ENCODE data around the gene RALGDS. TPM values are rescaled to one million over a fixed set of nuclear protein-coding genes. Genes with fewer than 3 reads are reported as not detected.
"Not testable (repeated sequence)": the region's sequence is repeated elsewhere in the genome, so short reads cannot be mapped to it uniquely, and the experiment has no call there.

RALGDS gene
- polyA plus RNA-seq, 1 donor, result 56.8 TPM

DNA sequence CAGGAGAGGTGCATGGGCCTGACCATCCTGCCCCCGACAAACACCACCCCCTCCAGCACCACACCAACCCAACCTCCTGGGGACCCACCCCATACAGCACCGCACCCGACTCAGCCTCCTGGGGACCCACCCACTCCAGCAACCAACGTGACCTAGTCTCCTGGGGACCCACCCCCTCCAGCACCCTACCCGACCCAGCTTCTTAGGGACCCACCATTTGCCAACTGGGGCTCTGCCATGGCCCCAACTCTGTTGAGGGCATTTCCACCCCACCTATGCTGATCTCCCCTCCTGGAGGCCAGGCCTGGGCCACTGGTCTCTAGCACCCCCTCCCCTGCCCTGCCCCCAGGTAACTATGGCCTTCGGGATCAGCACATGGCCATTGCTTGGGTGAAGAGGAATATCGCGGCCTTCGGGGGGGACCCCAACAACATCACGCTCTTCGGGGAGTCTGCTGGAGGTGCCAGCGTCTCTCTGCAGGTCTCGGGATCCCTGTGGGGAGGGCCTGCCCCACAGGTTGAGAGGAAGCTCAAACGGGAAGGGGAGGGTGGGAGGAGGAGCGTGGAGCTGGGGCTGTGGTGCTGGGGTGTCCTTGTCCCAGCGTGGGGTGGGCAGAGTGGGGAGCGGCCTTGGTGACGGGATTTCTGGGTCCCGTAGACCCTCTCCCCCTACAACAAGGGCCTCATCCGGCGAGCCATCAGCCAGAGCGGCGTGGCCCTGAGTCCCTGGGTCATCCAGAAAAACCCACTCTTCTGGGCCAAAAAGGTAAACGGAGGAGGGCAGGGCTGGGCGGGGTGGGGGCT, 54.7 kb downstream of the RALGDS start:
- no peak for DNase-seq

DNA sequence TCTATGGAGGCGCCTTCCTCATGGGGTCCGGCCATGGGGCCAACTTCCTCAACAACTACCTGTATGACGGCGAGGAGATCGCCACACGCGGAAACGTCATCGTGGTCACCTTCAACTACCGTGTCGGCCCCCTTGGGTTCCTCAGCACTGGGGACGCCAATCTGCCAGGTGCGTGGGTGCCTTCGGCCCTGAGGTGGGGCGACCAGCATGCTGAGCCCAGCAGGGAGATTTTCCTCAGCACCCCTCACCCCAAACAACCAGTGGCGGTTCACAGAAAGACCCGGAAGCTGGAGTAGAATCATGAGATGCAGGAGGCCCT, 56.0 kb downstream of the RALGDS start:
- DNase-seq, result no peak

DNA sequence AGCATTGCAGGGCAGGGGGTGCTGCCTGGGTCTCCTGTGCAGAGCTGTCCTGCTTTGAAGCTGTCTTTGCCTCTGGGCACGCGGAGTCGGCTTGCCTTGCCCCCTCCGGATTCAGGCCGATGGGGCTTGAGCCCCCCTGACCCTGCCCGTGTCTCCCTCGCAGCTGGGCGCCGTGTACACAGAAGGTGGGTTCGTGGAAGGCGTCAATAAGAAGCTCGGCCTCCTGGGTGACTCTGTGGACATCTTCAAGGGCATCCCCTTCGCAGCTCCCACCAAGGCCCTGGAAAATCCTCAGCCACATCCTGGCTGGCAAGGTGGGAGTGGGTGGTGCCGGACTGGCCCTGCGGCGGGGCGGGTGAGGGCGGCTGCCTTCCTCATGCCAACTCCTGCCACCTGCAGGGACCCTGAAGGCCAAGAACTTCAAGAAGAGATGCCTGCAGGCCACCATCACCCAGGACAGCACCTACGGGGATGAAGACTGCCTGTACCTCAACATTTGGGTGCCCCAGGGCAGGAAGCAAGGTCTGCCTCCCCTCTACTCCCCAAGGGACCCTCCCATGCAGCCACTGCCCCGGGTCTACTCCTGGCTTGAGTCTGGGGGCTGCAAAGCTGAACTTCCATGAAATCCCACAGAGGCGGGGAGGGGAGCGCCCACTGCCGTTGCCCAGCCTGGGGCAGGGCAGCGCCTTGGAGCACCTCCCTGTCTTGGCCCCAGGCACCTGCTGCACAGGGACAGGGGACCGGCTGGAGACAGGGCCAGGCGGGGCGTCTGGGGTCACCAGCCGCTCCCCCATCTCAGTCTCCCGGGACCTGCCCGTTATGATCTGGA, 56.6 kb downstream of the RALGDS start:
- DNase-seq, result no peak

DNA sequence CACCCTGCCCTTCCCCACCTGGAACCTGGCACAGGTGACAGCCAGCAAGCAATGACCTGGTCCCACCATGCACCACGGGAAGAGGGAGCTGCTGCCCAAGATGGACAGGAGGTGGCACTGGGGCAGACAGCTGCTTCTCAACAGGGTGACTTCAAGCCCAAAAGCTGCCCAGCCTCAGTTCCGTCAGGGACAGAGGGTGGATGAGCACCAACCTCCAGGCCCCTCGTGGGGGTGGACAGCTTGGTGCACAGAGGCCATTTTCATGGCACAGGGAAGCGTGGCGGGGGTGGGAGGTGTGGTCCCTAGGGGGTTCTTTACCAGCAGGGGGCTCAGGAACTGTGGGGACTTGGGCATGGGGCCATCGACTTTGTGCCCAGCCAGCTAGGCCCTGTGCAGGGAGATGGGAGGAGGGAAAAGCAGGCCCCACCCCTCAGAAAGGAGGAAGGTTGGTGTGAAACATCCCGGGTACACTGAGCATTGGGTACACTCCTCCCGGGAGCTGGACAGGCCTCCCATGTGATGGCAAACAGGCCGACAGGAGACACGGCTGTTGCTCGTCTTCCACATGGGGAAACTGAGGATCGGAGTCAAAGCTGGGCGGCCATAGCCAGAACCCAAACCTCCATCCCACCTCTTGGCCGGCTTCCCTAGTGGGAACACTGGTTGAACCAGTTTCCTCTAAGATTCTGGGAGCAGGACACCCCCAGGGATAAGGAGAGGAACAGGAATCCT, 57.4 kb downstream of the RALGDS start:
- DNase-seq, result no peak

DNA sequence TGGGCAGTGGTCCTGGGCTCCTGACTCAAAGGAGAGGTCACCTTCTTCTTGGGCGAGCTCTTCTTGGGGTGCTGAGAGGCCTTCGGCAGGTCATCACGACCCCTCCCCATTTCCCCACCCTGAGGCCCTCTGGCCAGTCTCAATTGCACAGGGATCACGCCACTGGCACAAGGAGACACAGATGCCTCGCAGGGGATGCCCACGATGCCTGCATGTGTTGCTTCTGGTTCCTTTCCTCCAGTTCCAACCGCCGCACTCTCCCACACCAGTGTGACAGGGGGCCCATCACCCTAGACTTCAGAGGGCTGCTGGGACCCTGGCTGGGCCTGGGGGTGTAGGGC, 57.9 kb downstream of the RALGDS start:
- DNase-seq, result no peak

DNA sequence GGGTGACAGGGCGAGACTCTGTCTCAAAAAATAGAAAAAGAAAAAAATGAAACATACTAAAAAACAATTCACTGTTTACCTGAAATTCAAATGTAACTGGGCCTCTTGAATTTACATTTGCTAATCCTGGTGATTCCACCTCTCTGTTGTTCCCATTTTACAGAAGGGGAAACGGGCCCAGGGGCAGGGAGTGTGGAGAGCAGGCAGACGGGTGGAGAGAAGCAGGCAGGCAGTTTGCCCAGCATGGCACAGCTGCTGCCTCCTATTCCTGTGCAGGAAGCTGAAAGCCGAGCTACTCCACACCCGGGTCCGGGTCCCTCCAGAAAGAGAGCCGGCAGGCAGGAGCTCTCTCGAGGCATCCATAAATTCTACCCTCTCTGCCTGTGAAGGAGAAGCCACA, 58.5 kb downstream of the RALGDS start:
- DNase-seq, result not testable (repeated sequence)

DNA sequence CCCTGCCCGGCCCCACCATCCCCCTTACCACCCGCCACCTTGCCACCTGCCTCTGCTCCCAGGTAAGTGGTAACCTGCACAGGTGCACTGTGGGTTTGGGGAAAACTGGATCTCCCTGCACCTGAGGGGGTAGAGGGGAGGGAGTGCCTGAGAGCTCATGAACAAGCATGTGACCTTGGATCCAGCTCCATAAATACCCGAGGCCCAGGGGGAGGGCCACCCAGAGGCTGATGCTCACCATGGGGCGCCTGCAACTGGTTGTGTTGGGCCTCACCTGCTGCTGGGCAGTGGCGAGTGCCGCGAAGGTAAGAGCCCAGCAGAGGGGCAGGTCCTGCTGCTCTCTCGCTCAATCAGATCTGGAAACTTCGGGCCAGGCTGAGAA, 59.3 kb downstream of the RALGDS start, which contains the start of gene CEL:
Gene CEL, plus strand, starts transcription at position 218 of the 382 bp plus-strand sequence. Its CDS starts 22 bp downstream, at position 240.
- DNase-seq, result not testable (repeated sequence)

DNA sequence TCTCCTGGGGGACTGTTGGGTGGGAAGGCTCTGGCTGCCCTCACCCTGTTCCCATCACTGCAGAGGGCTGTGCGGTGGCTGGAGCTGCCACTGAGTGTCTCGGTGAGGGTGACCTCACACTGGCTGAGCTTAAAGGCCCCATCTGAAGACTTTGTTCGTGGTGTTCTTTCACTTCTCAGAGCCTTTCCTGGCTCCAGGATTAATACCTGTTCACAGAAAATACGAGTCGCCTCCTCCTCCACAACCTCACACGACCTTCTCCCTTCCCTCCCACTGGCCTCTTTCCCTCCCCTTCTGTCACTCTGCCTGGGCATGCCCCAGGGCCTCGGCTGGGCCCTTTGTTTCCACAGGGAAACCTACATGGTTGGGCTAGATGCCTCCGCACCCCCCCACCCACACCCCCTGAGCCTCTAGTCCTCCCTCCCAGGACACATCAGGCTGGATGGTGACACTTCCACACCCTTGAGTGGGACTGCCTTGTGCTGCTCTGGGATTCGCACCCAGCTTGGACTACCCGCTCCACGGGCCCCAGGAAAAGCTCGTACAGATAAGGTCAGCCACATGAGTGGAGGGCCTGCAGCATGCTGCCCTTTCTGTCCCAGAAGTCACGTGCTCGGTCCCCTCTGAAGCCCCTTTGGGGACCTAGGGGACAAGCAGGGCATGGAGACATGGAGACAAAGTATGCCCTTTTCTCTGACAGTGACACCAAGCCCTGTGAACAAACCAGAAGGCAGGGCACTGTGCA, 59.8 kb downstream of the RALGDS start:
- DNase-seq, result not testable (repeated sequence)

DNA sequence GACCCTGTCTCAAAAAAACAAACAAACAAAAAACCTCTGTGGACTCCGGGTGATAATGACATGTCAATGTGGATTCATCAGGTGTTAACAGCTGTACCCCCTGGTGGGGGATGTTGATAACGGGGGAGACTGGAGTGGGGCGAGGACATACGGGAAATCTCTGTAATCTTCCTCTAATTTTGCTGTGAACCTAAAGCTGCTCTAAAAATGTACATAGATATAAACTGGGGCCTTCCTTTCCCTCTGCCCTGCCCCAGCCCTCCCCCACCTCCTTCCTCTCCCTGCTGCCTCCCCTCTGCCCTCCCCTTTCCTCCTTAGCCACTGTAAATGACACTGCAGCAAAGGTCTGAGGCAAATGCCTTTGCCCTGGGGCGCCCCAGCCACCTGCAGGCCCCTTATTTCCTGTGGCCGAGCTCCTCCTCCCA, 60.6 kb downstream of the RALGDS start:
- no peak for DNase-seq

DNA sequence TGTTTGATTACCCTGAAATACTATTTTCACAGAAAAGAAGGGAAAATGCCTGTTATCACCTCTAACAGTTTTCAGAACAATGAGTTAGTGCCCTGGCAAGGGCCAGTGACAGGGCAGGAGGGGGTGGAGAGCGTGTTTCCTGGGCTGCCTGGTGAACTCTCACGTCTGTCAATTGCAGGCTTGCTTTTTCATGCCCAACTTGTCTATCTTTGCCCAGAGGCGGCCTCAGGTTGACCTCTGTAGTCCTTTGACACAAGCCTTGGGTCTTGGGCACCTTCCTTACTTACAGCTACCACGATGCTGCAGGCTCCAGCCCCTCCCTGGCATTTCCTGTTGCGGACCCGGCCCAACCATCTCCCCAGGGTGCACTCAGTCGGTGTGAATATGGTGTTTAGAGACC, 61.4 kb downstream of the RALGDS start:
- DNase-seq, result no peak

DNA sequence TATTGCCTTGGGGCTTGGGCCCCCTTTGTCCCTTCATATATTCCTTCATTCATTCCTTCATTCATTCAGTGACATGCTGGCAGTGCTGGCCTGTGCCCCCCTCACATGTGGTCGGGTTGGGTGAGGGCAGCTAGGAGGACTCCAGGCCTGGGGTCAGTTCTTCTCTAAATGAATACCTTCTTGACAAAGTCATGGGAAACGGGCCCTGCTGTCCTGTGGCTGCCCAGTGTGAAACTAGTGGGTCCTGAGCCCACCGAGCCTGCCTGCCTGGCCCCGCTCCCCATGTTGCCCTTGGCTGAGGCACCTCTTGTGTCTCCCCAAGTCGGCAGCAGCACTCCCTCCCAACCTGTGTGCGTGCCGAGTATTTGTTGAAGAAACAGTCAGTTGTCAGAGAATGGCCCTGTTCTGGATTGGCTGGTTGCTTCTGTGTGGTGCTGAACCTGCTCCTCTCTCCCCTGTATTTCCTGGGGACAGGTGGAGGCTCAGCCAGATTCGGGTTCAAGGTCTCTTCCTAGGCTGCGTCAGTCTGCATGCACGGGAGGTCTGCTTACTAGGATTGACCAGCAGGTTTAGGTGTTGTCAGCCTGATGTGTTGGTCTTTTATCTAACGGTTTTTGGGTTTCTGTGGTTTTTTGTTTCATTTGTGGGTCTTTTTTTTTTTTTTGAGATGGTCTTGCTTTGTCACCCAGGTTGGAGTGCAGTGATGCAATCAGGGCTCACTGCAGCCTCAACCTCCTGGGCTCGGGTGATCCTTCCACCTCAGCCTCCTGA, 62.3 kb downstream of the RALGDS start:
- DNase-seq, result no peak

DNA sequence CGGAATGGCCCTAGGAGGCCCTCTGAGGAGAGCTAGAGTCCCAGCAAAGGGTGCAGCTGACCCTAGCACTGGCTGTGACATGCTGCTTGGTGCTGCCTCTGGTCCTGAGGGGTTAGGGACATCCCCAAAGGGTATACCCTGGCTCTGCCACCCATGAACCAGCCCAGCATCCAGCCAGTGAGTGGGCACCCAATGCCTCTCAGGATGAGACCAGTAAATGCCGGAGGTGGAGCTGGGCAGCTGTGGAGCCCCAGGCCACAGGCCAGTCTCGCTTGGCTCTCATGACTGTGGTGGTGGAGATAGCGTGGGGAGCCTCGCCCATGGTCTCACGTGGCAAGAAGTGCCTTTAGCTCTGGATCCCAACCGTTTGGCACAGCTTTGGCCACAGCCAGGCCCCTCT, 63.0 kb downstream of the RALGDS start:
- no peak for DNase-seq

DNA sequence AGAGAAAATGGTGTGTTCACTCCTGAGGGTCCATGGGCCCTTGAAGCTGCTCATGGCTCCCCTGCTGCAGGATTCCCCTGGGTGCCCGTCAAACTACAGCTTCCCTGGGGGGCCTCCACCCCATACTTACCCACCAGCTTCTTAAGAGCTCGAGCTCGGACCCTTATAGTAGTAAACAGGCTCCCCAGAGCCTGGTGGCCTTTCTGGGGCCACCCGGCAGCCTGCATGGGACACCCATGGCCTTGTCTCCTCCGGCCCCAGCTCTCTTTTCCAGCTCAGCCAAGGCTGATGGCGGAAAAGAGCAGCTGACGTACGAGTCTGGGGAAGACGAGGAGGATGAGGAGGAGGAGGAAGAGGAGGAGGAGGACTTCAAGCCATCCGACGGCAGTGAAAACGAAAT, 63.5 kb downstream of the RALGDS start:
- DNase-seq, result no peak

DNA sequence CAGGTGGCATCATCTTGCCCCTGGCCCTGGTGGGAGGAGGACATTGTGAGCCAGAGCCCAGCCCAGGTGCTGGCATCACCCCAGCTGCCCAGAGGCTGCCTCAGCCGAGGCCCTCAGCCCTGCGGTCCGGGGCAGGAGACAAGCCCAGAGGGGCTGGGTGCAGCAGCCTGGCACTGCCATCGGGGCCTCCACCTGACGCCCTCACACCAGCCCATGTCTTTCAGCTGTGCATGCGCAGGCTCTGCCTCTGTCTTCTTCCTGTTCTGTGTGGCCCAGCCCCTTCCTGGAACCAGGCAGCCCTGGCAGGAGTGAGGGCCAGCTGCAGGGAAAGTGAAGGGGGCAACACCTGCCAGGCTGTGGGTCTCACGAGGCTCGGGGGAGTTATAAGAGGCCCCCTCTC, 64.0 kb downstream of the RALGDS start:
- DNase-seq, result no peak

DNA sequence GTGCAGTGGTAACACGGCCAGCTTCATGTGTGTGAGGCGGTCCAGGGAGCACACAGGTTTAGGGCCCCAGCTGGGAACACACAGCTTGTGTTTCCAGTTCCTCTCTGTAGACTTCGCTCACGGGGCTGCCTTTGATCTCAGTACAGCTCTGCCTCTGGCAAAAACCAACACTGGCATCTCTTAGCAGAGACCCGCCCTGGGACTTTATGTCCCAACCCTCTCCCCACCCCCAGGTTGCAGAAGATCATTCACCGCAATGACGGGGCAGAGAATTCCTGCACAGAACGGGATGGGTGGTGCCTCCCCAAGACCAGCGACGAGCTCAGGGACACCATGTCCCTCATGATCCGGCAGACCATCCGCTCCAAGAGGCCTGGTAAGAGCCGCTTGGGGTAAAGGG, 64.5 kb downstream of the RALGDS start:
- DNase-seq, result no peak

DNA sequence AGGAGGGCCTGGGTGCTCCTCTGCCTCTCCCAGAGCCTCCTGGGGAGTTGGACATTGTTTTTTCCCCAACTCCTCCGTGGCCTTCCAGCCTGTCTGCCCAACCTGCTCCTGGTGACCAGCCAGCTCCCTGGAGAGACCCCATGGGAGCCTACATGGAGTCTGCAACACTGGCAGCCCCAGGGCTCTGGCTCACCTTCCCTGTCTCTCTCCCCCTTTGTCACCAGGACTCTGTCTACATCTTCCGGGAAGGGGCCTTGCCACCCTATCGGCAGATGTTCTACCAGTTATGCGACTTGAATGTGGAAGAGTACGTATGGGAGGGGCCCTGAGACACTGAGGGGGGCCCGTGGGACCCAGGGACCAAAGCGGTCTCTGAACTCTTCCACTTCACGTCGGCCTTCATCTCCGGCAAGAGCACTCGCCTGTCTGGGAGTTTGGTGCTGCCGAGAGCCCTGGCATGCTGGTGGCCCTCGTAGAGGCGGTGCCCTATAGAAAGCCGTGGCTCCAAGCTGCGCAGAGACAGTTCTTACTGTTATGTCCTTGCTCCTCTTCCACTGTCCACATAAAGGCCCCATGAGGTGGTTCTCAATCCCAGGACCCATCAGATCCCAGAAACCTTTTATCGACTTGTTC, 65.1 kb downstream of the RALGDS start:
- no peak for DNase-seq

DNA sequence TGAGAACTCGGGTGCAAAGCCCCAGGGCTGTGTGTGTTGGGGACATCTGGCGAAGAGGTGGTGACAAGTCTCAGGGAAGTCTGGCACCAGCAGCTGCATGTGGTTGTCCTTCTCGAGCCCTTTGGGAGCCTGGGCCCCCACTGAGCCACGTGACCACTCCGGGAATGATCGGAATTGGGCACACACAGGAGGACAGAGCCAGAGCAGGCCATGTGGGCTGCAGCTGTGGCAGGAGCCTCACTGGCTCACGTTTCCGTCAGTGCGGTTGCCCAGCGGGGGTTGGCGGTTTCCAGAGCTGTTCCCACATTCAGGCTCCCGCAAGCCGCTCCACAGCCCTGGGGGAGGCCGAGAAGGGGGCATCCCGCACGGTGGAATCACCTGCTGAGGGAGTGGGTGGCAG, 66.1 kb downstream of the RALGDS start:
- DNase-seq, result peak; percentile 50

DNA sequence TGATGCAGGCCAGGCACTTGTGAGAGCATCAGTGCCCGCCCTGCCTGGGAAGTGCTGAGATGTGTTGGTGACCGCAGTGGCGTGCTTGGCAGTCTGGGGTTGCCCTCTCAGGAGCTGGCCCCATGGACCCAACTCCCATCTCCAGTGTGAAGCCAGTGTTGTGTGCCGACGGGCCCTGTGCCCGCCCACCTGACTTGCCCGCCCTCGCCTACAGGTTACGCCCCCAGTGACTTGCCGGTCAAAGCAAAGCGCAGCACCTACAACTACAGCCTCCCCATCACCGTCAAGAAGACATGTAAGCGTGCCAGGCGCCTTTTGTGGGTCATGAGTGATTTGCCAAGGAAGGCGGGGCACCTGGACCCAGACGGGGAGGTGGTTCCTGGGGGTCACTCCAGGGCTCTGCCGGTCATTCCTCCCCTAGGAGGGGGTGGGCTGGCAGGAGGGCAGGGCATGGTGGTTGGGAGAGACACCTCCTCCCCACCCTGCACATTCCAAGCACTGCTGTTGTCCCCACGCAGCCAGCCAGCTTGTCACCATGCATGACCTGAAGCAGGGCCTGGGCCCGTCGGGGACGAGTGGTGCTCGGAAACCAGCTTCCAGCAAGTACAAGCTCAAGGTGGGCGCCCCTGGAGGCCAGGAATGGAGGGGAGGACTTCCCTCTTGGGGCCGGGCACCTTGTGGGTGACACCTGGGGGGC, 66.7 kb downstream of the RALGDS start:
- no peak for DNase-seq

DNA sequence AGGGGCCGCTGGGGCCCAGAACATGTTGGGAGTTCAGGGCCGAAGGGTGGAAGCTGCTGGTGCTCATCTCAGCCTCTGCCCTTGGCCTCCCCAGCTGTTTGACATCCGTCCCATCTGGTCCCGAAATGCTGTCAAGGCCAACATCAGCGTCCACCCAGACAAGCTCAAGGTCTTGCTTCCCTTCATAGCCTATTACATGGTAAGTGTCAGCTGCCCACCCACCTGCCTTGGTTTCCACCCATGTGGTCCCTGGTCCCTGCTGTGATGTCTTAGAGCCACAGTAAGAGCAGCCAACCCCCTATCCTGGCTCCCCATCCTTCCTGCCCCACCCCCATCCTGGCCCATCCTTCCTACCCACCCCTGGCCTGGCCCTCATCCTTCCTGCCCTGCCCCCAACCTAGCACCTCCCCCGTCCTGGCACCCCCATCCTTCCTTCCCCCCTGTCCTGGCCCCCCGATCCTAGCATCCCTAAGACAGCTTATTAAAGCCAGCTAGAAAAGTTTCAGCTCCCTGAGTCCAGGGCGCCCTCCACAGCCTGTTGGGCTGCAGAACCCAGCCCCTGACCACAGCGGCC, 69.0 kb downstream of the RALGDS start:
- no peak for DNase-seq

DNA sequence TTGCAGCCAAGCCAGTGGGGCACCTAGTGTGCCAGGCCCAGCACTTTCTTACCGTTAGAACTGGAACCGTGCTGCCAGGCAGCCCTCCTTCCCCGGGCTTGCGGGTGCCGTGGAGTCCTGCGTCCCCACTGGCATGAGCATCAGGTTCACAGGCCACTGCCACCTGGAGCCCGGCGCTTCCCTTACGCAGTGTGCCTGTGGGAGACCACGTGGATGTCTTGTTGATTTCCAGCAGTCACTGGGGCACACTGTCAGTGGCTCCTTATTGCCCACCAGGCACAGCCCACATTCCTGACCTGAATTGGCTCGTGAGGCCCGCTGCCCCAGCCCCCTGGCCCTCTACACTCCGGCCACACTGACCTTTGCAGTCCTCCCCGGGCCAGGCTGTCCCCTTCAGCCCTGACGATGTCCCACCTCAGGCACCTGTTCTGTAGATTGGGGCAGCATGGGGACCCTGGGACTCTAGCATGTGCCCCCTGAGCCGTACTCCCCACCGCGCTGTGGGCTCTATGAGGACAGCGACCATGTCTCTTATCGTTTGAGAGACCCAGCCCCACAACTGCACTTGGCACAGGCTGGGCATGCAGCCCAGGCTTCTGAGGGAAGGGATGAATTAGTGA, 69.6 kb downstream of the RALGDS start:
- no peak for DNase-seq
